ENCODE data around the gene ISYNA1. TPM values are rescaled to one million over a fixed set of nuclear protein-coding genes. Genes with fewer than 3 reads are reported as not detected.

The ISYNA1 gene
- total and polyA plus RNA-seq, 10 of the 15 experiments (the other 5 are each of a cell fraction or from before 2014, with no cell fraction given) = 1.9 to 37.0 (median 9.1) TPM

DNA sequence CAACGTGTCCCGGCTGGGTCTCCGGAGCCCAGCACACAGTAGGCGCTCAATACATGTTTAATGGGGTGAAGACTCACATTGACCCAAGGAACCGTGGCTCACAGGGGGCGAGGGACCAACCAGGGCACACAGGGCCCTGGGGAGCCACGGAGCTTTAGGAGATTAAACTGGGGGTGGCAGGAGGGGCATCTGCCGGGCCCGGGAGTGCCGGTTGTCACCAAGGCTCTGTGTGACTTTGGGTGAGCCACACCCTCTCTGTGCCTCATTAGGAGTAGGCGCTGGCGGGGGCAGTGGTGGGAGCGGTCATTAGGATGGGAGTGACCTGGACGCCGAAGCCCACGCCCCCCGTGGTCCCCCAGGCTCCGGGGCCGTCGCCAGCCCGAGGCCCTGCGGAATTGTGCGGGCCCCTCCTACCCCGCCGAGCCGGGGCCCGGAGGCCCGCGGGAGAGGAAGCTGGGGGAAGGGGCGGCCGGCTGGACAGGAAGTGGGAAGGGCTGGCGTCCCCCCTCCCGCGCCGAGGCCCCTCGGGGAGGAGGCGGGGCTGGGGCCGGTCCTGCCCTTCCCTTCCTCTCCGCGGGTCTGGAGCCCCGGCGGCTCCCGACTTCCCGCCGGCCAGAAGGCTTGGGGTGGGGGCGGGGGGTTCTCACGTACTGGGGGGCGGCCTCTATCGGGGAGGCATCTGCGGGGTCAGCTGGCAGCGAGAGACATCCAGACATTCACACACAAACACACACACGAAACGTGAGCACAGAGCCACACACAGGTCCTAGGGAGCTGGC lies 20.5 kb downstream of the ISYNA1 start:
- 0% methylated on average over 22 of the region's 53 CpGs for WGBS (ENCODE audit: insufficient coverage, insufficient replicate concordance, low lambda C conversion rate, missing lambda C conversion rate)
- Histone ChIP-seq H3K4me3 (peak overlapping the region; percentile 65), H3K4me1 (ENCODE audit: control insufficient read depth, insufficient read depth, low read length) (peaks cover 62% of the 10 kb centered on the region), H4K20me1 (ENCODE audit: control insufficient read depth, insufficient read depth) (no peaks in the 10 kb centered on the region), H3K4me2 (ENCODE audit: control insufficient read depth, insufficient read depth) (peak overlapping the region; percentile 94), H3K9me3 (replicated peaks; ENCODE audit: control insufficient read depth, insufficient read depth, low read length) (no peaks in the 10 kb centered on the region), H3K79me2 (ENCODE audit: control insufficient read depth, insufficient read depth, low read length) (peaks cover 32% of the 10 kb centered on the region), H3K9ac (ENCODE audit: control insufficient read depth, insufficient read depth, low read length) (peak overlapping the region; percentile 76), H3K36me3 (ENCODE audit: control insufficient read depth in 2 of 2, insufficient read depth in 2 of 2, low read length in 1 of 2) (no peaks in the 10 kb centered on the region), H3K27ac (ENCODE audit: control insufficient read depth, insufficient read depth) (peak overlapping the region; percentile 78), H2AFZ (ENCODE audit: control insufficient read depth, low read depth, low read length) (peak overlapping the region; percentile 20), H3K27me3 (replicated peaks in 1 of 2; ENCODE audit: control insufficient read depth in 2 of 2, insufficient read depth in 2 of 2, low read length in 1 of 2) (no peaks in the 10 kb centered on the region)
- FAIRE-seq (no peak), DNase-seq (ENCODE audit: low read depth, low spot score) (no peak), ATAC-seq (peak; percentile 45)
- intact Hi-C loops (cut with micrococcal nuclease; ENCODE audit: unreplicated experiment) (loop anchor here (10.0 kb wide), 1 partner anchor 213 kb away; the partner anchor contains the start of gene RAB3A), in situ Hi-C loops (cut with MboI) (no loop called here)
- ChIA-PET POLR2A (interaction anchor here (0.5 to 2.6 kb wide), 9 partner anchors 16 to 241 kb away, joined by 3 to 21 read pairs (median 4); partner anchors contain the start of genes JUND and LSM4), CTCF (interaction anchor here (0.7 to 8.8 kb wide), 7 partner anchors 28 to 138 kb away, joined by 3 to 88 read pairs (median 14); partner anchors contain the start of genes GDF15 and JUND), SMC1A (ENCODE audit: uncharacterized antibody, unreplicated experiment) (interaction anchor here (0.6 to 2.6 kb wide), 7 partner anchors 11 to 236 kb away, joined by 3 to 11 read pairs (median 3); no protein-coding TSS in a partner anchor), RAD21 (ENCODE audit: unreplicated experiment) (interaction anchor here (0.6 to 2.1 kb wide), 10 partner anchors 11 to 426 kb away, joined by 3 to 12 read pairs (median 4); partner anchors contain the start of genes JUND and LSM4)
- BruUV-seq (replicated peaks) = no TSS peak
- peak; percentile 70 for TF ChIP-seq LARP7 (IDR thresholded peaks at IDR 0.05)
- TF ChIP-seq CBX5 (IDR thresholded peaks at IDR 0.05; ENCODE audit: low read depth) = no peak
- TF ChIP-seq MYB (IDR thresholded peaks at IDR 0.05; ENCODE audit: borderline replicate concordance, low read depth, low read length) = no peak
- 0 out of 2 replicates have a peak, but pooled peaks have one; percentile 52 for TF ChIP-seq NFXL1 (IDR thresholded peaks at IDR 0.05; ENCODE audit: borderline replicate concordance)
- TF ChIP-seq GATAD2B (conservative IDR thresholded peaks at IDR 0.05; ENCODE audit: low read depth) = peak; percentile 81
- TF ChIP-seq ETV6 (conservative IDR thresholded peaks at IDR 0.05 in 1 of 2, IDR thresholded peaks at IDR 0.05 in 1 of 2; ENCODE audit: borderline replicate concordance in 1 of 2, low read depth in 1 of 2) = peak in 1 of 2 experiments; percentile 16; a peak in 1 of 4 replicates
- peak; percentile 52 for TF ChIP-seq MYC (IDR thresholded peaks at IDR 0.05; ENCODE audit: insufficient read depth, insufficient read length, insufficient replicate concordance, low read length, severe bottlenecking)
- TF ChIP-seq RFX5 (IDR thresholded peaks at IDR 0.05; ENCODE audit: low read depth, low read length) = no peak
- TF ChIP-seq, protein P1, sequence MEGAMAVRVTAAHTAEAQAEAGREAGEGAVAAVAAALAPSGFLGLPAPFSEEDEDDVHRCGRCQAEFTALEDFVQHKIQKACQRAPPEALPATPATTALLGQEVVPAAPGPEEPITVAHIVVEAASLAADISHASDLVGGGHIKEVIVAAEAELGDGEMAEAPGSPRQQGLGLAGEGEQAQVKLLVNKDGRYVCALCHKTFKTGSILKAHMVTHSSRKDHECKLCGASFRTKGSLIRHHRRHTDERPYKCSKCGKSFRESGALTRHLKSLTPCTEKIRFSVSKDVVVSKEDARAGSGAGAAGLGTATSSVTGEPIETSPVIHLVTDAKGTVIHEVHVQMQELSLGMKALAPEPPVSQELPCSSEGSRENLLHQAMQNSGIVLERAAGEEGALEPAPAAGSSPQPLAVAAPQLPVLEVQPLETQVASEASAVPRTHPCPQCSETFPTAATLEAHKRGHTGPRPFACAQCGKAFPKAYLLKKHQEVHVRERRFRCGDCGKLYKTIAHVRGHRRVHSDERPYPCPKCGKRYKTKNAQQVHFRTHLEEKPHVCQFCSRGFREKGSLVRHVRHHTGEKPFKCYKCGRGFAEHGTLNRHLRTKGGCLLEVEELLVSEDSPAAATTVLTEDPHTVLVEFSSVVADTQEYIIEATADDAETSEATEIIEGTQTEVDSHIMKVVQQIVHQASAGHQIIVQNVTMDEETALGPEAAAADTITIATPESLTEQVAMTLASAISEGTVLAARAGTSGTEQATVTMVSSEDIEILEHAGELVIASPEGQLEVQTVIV (IDR thresholded peaks at IDR 0.05; ENCODE audit: borderline replicate concordance, partially characterized antibody) = no peak
- TF ChIP-seq CHD2 (IDR thresholded peaks at IDR 0.05; ENCODE audit: borderline replicate concordance, low read depth, low read length) = 0 out of 2 replicates have a peak, but pooled peaks have one; percentile 52
- TF ChIP-seq, protein P2, sequence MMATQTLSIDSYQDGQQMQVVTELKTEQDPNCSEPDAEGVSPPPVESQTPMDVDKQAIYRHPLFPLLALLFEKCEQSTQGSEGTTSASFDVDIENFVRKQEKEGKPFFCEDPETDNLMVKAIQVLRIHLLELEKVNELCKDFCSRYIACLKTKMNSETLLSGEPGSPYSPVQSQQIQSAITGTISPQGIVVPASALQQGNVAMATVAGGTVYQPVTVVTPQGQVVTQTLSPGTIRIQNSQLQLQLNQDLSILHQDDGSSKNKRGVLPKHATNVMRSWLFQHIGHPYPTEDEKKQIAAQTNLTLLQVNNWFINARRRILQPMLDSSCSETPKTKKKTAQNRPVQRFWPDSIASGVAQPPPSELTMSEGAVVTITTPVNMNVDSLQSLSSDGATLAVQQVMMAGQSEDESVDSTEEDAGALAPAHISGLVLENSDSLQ (IDR thresholded peaks at IDR 0.05) = peak; percentile 6; the same call in 1 of the 2 replicates
- peak; percentile 86 for TF ChIP-seq ZNF207 (IDR thresholded peaks at IDR 0.05; ENCODE audit: borderline replicate concordance)
- TF ChIP-seq SUZ12 (IDR thresholded peaks at IDR 0.05; ENCODE audit: unreplicated experiment) = no peak
- peak; percentile 76 for TF ChIP-seq IKZF1 (conservative IDR thresholded peaks at IDR 0.05)
- TF ChIP-seq SPI1 (IDR thresholded peaks at IDR 0.05; ENCODE audit: borderline replicate concordance, insufficient read depth, low read depth, low read length) = peak; percentile 46; the same call in 1 of the 2 replicates
- TF ChIP-seq POLR2AphosphoS5 (IDR thresholded peaks at IDR 0.05; ENCODE audit: low read length) = no peak
- TF ChIP-seq POLR2A (IDR thresholded peaks at IDR 0.05; ENCODE audit: low read depth, low read length) = peak; percentile 15
- TF ChIP-seq NR2F1 (conservative IDR thresholded peaks at IDR 0.05) = peak; percentile 17; the same call in 1 of the 2 replicates
- peak; percentile 92 for TF ChIP-seq ZNF217 (IDR thresholded peaks at IDR 0.05)
